ENCODE measurements around the gene VTCN1.

DNA sequence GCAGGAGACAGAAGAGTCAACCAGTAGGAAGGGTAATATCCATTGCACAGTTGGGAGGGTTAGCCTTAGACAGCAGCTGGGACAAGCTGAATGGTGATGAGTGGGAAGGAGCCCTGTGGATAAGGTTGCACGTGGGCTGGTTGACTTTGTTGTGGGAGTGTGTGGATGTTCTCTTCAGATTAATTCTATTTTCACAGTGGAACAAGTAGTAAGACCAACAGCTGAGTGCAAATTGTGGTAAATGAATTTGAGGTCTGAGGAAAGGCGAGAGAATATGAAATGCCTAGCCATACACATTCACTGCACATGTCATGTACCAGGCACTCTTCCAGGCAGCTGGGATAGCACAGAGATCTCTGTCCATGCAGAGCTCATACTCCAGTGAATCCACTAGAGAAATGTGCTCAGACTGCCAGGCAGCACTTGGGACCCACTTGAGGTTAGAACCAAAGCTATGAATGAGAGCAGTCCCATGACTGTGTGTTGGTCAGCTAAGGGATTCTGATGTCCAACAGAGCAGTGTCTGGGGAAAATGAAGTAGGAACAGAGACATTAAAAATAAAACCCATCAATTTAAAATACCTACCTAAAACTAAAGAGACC lies 25.2 kb upstream of the VTCN1 start:
- TF ChIP-seq, protein P1, sequence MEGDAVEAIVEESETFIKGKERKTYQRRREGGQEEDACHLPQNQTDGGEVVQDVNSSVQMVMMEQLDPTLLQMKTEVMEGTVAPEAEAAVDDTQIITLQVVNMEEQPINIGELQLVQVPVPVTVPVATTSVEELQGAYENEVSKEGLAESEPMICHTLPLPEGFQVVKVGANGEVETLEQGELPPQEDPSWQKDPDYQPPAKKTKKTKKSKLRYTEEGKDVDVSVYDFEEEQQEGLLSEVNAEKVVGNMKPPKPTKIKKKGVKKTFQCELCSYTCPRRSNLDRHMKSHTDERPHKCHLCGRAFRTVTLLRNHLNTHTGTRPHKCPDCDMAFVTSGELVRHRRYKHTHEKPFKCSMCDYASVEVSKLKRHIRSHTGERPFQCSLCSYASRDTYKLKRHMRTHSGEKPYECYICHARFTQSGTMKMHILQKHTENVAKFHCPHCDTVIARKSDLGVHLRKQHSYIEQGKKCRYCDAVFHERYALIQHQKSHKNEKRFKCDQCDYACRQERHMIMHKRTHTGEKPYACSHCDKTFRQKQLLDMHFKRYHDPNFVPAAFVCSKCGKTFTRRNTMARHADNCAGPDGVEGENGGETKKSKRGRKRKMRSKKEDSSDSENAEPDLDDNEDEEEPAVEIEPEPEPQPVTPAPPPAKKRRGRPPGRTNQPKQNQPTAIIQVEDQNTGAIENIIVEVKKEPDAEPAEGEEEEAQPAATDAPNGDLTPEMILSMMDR (IDR thresholded peaks at IDR 0.05), result no peak
- TF ChIP-seq POLR2A (IDR thresholded peaks at IDR 0.05), result no peak
- TF ChIP-seq EP300 (IDR thresholded peaks at IDR 0.05), result no peak
